Heart left ventricle (tissue), 13 donors: Measurements from ENCODE around the gene CD226.

Experiments used
- CTCF ChIP-seq, 12 donors: fragments of 200-600 bp; sonication (generic) in 4 of 12; IDR thresholded peaks; one replicate each; pipeline versions ENCODE4 v1.5.0 to v1.8.0; 2018 to 2022; ENCODE audit warnings: antibody characterized with exemption in 12 of 12, mild to moderate bottlenecking in 5 of 12
- POLR2A ChIP-seq, 2 donors: fragments of 450-650 bp; IDR thresholded peaks; one replicate each; pipeline ENCODE4 v1.6.1; 2017; ENCODE audit warnings: antibody characterized with exemption in 2 of 2, mild to moderate bottlenecking in 2 of 2, moderate library complexity in 2 of 2
- donor health status: ischemic (EF 13 %, LVEDD 7.1; RV severe dilation, severe dysfunction).
- donor health status: DM: no; HTN: yes; CAD: no.
- donor health status: DM: no; HTN: no; CAD: no.
- donor health status: ischemic (EF 25% LVEDD 6.9; RV normal size, moderate dysfunction).
- donor health status: ischemic (EF 25% LVEDD 5.7; RV mildly dilated, moderate dysfunction).
- donor health status: ischemic (EF 35%, LVEDD 5.7; RV mildly dilated, moderate dysfunction).
- donor health status: nonischemic (EF 11% LVEDD 7.7; RV severe dilation, severe dysfunction).
- donor health status: DM: yes; HTN: yes; CAD: no.
- donor health status: PGD.
- donor health status: ischemic (EF 29% LVEDD 5.4; RV normal size, mild dysfunction).
- donor health status: nonischemic (EF 23%, LVEDD 6.1; RV moderate dilation, normal function).

DNA sequence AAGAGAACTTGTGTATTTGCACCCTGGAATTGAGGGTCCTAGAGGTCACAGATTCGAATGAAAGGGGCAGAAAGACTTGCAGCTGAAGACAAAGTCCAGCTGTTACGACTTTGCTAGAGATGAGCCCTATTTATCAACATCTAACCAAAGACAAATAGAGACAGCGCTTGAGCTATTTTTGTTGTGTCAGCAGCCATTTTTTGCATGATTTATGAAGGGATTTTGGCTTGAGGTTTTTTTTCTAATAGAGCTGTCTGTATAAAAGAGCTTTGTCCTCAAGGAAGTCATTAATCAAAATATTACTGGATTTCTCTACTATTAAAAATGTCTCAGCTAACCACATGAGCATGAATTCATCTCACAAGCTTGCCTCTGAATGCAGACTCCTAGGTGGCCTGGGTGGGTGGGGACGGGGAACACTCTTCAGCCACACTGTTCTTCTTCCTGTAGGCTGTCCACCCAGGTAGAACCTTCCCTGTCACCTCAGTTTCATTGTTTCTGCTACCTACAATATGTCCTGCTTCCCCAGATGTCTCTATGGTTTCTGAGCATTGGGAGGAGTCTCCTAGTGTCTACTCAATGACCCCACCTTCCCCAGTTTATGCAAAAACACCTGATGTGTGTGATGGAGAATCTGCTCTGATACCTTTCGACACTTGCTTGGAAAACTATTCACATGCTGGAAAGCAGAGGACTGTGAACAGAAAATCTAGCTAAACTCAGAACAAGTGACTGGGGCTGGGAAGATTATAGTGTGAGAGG is 7.2 kb upstream of the CD226 start:
- TF ChIP-seq CTCF (IDR thresholded peaks at IDR 0.05), result no peak
- TF ChIP-seq POLR2A (IDR thresholded peaks at IDR 0.05), result no peak
